GM15510 (cell line): ENCODE measurements around the gene EXOC6B.

Experiments used
- POLR2A ChIP-seq: IDR thresholded peaks from 3 replicates; pipeline ENCODE4 v1.6.1; 2011; ENCODE audit warnings: borderline replicate concordance; ENCODE audit not compliant: insufficient read length; ENCODE audit errors: extremely low read depth

EXOC6B gene

GRCh38 chr2:72278046-72278445 is 547.8 kb downstream of the EXOC6B start:
- no peak for TF ChIP-seq POLR2A

GRCh38 chr2:72276876-72277275 is 549.0 kb downstream of the EXOC6B start:
- no peak for TF ChIP-seq POLR2A

GRCh38 chr2:72276356-72276755 is 549.5 kb downstream of the EXOC6B start:
- TF ChIP-seq POLR2A, result no peak

GRCh38 chr2:72275084-72275483 is 550.7 kb downstream of the EXOC6B start:
- no peak for TF ChIP-seq POLR2A

GRCh38 chr2:72274380-72274797 is 551.4 kb downstream of the EXOC6B start:
- no peak for TF ChIP-seq POLR2A

GRCh38 chr2:72273384-72273783 is 552.4 kb downstream of the EXOC6B start:
- no peak for TF ChIP-seq POLR2A

GRCh38 chr2:72271766-72272641 is 553.8 kb downstream of the EXOC6B start:
- no peak for TF ChIP-seq POLR2A

- TF ChIP-seq POLR2A, result no peak
Measured at GRCh38 chr2:72271276-72271614, 554.6 kb downstream of the EXOC6B start.

GRCh38 chr2:72270556-72271275 is 555.1 kb downstream of the EXOC6B start:
- no peak for TF ChIP-seq POLR2A

GRCh38 chr2:72263776-72264060 is 562.1 kb downstream of the EXOC6B start:
- no peak for TF ChIP-seq POLR2A

GRCh38 chr2:72263043-72263775 is 562.6 kb downstream of the EXOC6B start:
- TF ChIP-seq POLR2A, result no peak

- no peak for TF ChIP-seq POLR2A
Measured at GRCh38 chr2:72261076-72261475, 564.8 kb downstream of the EXOC6B start.

GRCh38 chr2:72255540-72255939 is 570.3 kb downstream of the EXOC6B start:
- no peak for TF ChIP-seq POLR2A

- TF ChIP-seq POLR2A, result no peak
Measured at GRCh38 chr2:72254831-72255451, 570.9 kb downstream of the EXOC6B start.

- no peak for TF ChIP-seq POLR2A
Measured at GRCh38 chr2:72238311-72238710, 587.5 kb downstream of the EXOC6B start.
